Measurements from ENCODE around the gene TBX6.

TBX6 gene

GRCh38 chr16:30086291-30087140 lies 5.2 kb downstream of the TBX6 start:
- no peak for DNase-seq (ENCODE audit: low read depth, low spot score)

DNA sequence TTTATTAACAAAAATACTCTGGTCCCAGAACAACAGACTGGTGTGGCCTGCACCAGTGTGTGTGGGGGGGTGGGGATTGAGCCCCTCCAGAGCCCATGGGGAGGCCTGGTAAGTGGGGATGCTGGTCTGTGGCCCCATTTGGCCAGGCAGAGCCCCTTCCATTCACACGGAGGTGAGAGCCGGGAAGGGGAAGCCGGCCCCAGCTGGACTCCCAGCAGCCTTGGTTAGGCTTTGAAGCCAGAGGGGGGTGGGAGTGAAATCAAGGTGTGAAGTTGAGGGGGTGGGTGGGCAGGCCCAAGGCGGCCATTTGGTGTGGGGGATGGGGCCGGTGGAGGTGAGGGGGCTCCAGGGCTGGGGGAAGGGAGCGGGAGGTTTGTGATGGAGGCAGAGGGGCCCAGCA lies 5.9 kb downstream of the TBX6 start:
- no peak for DNase-seq (ENCODE audit: low read depth, low spot score)

GRCh38 chr16:30085247-30085646 lies 6.5 kb downstream of the TBX6 start:
- DNase-seq (ENCODE audit: low read depth, low spot score) = no peak

- DNase-seq (ENCODE audit: low read depth, low spot score) = no peak
Observed at GRCh38 chr16:30084816-30085159, 6.9 kb downstream of the TBX6 start.

GRCh38 chr16:30084096-30084815 lies 7.5 kb downstream of the TBX6 start:
- no peak for DNase-seq (ENCODE audit: low read depth, low spot score)

GRCh38 chr16:30083216-30084055 lies 8.3 kb downstream of the TBX6 start:
- DNase-seq (ENCODE audit: low read depth, low spot score) = no peak

DNA sequence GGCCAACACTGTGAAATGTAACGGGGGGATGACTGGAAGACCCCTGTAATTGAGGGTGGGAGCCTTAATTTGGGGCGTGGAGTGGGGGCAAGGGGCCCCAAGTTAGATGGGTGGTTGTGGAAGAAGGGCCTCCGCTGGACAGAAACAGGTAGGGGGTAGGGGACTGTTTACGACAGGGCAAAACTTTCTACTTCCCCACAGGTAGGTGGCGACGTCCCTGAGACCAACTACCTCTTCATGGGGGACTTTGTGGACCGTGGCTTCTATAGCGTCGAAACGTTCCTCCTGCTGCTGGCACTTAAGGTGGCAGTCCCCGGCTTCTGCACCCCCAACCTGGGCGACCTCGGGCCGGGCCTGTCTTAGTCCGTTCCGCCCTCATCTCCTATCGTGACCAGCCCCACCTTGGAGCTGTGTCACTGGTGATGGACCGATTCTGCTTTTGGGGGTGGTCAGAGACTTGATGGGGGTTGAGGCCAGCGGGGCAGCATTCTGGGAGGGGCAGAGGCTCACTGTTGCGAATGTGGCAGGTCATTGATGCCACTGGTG lies 9.1 kb downstream of the TBX6 start:
- no peak for DNase-seq (ENCODE audit: low read depth, low spot score)

GRCh38 chr16:30079480-30079879 lies 12.2 kb downstream of the TBX6 start:
- DNase-seq (ENCODE audit: low read depth, low spot score) = no peak

DNA sequence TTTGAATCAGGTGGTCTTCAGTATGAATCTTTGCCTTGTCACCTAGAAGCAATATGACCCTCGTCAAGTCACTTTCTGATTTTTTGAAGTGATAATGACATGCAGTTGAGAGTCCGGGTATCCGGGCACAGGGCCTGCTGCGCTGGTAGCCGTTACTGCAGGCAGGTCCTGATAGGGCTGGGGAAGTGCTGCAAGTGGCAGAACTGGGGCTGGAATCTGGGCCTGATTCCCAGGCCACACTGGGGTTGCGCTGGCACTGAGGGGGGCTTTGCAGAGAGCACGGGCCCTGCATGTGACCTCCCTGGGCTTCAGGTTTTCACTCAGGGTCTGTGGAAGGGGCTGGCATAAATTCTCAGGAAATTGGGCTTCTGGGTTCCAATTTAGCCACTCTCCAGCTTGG lies 13.0 kb downstream of the TBX6 start:
- no peak for DNase-seq (ENCODE audit: low read depth, low spot score)

- DNase-seq (ENCODE audit: low read depth, low spot score) = no peak
Observed at GRCh38 chr16:30077656-30078055, 14.1 kb downstream of the TBX6 start.

DNA sequence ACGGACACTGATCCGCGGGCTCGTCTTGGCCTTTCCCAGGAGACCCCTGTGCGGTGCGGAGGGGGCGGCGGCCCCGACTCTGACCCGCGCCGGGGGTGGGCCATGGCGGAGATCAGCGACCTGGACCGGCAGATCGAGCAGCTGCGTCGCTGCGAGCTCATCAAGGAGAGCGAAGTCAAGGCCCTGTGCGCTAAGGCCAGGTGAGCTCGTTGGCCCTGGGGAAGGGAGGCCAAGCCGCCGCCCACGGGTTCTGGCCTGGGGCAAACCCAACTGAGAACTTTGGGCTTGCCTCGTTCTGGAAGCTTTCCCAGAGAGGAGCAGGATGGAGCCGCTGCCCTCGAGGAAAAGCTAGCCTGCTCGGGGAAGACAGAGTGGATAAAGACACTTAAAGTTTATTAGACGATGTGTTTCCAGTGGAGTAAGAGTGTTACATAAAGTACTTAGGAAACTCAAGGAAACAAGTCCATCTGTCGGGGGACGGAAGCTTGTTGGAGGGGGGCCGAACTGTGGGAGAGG lies 15.4 kb downstream of the TBX6 start:
- DNase-seq (ENCODE audit: low read depth, low spot score) = no peak

GRCh38 chr16:30075503-30076275 lies 16.0 kb downstream of the TBX6 start, which contains the start of gene PPP4C:
Gene PPP4C (plus strand): TSS chr16:30075994. CDS start chr16:30076378, 384 bp downstream.
- DNase-seq (ENCODE audit: low read depth, low spot score) = peak; percentile 67

GRCh38 chr16:30070490-30070889 lies 21.2 kb downstream of the TBX6 start:
- no peak for DNase-seq (ENCODE audit: low read depth, low spot score)

- DNase-seq (ENCODE audit: low read depth, low spot score) = no peak
Observed at GRCh38 chr16:30069611-30070462, 21.9 kb downstream of the TBX6 start.

DNA sequence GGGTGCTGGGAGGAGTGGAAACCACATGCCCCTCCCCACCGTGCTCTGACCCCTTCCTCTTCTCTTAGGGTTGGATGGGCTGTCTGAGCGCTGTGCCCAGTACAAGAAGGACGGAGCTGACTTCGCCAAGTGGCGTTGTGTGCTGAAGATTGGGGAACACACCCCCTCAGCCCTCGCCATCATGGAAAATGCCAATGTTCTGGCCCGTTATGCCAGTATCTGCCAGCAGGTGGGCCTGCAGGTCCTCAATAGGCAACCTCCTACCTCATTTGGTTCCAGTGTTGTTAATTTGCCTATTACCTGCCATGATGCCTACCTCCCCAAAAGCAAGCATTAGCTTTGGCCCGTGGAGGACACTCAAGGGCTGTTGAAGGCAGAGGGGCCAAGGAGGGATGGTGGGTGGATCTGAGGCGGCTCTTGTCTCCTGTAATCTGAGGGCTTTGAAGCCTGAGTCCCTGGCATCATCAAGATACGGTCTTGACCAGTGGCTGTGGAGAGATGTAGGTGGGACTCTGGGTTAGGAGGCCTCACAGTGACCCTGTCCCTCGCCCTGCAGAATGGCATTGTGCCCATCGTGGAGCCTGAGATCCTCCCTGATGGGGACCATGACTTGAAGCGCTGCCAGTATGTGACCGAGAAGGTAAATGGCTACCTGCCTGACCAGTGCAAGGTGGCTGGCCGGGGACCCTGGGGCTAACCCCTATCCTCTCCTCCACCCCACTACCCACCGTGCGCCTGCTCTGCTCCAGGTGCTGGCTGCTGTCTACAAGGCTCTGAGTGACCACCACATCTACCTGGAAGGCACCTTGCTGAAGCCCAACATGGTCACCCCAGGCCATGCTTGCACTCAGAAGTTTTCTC lies 22.7 kb downstream of the TBX6 start:
- DNase-seq (ENCODE audit: low read depth, low spot score) = no peak

- no peak for DNase-seq (ENCODE audit: low read depth, low spot score)
Observed at GRCh38 chr16:30068333-30068732, 23.4 kb downstream of the TBX6 start.

DNA sequence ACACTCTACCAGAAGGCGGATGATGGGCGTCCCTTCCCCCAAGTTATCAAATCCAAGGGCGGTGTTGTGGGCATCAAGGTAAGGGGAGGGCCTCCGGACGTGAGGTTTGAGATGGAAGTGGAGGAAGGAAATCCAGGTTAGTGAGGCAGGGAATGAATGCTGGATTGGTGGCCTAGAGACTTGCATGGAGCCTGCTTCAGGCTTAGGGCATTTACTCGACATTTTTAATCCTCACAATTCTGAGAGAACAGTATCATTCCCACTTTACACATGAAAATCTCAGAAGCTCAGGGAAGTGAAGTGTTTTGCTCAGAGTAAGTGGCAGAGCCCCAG lies 24.2 kb downstream of the TBX6 start:
- DNase-seq (ENCODE audit: low read depth, low spot score) = no peak

DNA sequence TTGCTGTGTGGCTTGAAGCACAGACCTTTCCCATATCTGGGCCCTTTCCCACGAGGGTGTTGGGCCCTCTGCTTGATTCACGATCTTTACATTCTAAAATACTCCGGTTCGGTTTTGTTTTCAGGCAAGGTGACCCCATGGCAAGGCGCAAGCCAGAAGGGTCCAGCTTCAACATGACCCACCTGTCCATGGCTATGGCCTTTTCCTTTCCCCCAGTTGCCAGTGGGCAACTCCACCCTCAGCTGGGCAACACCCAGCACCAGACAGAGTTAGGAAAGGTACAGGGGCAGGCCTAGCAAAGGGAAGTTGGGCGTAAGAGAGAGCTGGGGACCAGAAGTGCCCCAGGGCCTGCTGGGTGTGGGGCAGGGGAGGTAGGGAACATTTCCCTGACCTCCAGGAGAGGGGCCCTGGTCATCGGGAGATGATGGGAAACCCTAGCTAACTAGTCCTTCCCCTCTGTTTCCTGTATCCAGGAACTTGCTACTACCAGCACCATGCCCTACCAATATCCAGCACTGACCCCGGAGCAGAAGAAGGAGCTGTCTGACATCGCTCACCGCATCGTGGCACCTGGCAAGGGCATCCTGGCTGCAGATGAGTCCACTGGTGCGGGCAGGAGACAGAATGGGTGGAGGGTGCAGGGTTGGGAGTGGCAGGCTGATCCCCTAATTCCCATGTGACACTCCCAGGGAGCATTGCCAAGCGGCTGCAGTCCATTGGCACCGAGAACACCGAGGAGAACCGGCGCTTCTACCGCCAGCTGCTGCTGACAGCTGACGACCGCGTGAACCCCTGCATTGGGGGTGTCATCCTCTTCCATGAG lies 24.8 kb downstream of the TBX6 start:
- no peak for DNase-seq (ENCODE audit: low read depth, low spot score)
